ENCODE results near the gene MYOF.
"Not testable (repeated sequence)": the region's sequence is repeated elsewhere in the genome, so short reads cannot be mapped to it uniquely, and the experiment has no call there.

Gene MYOF

GRCh38 chr10:93420944-93421825 lies 60.9 kb downstream of the MYOF start:
- no peak for DNase-seq

- no peak for DNase-seq
These were observed 62.0 kb downstream of the MYOF start for GRCh38 chr10:93420091-93420490.

- DNase-seq, result not testable (repeated sequence)
These were observed 63.1 kb downstream of the MYOF start for GRCh38 chr10:93419016-93419415.

- no peak for DNase-seq
These were observed 64.2 kb downstream of the MYOF start for GRCh38 chr10:93417921-93418320.

GRCh38 chr10:93417266-93417665 lies 64.9 kb downstream of the MYOF start:
- no peak for DNase-seq

- no peak for DNase-seq
These were observed 65.3 kb downstream of the MYOF start for GRCh38 chr10:93416824-93417223.

GRCh38 chr10:93415693-93416092 lies 66.4 kb downstream of the MYOF start:
- DNase-seq, result no peak

- no peak for DNase-seq
These were observed 68.9 kb downstream of the MYOF start for GRCh38 chr10:93413252-93413689.

GRCh38 chr10:93412801-93413200 lies 69.3 kb downstream of the MYOF start:
- no peak for DNase-seq

GRCh38 chr10:93410697-93411348 lies 71.3 kb downstream of the MYOF start:
- no peak for DNase-seq

- DNase-seq, result no peak
These were observed 73.4 kb downstream of the MYOF start for GRCh38 chr10:93408783-93409182.

- no peak for DNase-seq
These were observed 75.6 kb downstream of the MYOF start for GRCh38 chr10:93406364-93407145.

- no peak for DNase-seq
These were observed 78.1 kb downstream of the MYOF start for GRCh38 chr10:93404048-93404354.

GRCh38 chr10:93403152-93404047 lies 78.7 kb downstream of the MYOF start:
- DNase-seq, result no peak

- DNase-seq, result no peak
These were observed 79.9 kb downstream of the MYOF start for GRCh38 chr10:93402192-93402591.

- no peak for DNase-seq
These were observed 83.6 kb downstream of the MYOF start for GRCh38 chr10:93398528-93398927.

- DNase-seq, result no peak
These were observed 85.1 kb downstream of the MYOF start for GRCh38 chr10:93397020-93397419.

- DNase-seq, result no peak
These were observed 88.9 kb downstream of the MYOF start for GRCh38 chr10:93393211-93393610.

GRCh38 chr10:93392121-93392520 lies 90.0 kb downstream of the MYOF start:
- DNase-seq, result no peak

GRCh38 chr10:93390306-93391090 lies 91.6 kb downstream of the MYOF start:
- no peak for DNase-seq

GRCh38 chr10:93386631-93387369 lies 95.3 kb downstream of the MYOF start:
- DNase-seq, result no peak

All from NCI-H1436 (cell line).